ENCODE results near the gene PRKD2. TPM values are rescaled to one million over a fixed set of nuclear protein-coding genes. Genes with fewer than 3 reads are reported as not detected.
A peak's percentile ranks its signal among the peaks of the same experiment; 100 is the strongest.

Gene PRKD2
- total RNA-seq, 2 donors from 2014 or later = 60.9 to 61.8 TPM

DNA sequence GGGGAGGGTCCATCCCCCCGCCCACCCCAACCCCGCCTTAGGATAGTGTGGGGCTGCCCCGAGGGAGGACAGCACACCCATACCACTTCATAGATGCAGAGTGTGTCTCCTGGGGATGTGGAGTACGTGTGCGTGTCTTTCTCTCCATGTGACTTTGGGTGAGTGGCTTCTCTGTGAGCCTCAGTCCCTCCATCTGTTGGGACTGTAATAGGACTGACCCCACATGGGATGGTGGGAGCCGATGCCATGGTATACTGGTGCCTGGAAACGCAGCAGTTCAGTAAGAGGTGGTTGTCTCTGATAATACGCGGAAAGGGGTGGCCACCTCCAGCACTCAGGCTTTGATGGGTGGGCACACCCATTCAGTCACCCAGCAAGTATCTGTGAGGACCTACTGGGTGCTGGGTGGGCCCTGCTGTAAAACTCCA, 816 bp upstream of the PRKD2 start:
- intact Hi-C loops (cut with DNase I) = no loop called here
- DNase-seq = peak; percentile 44
- Histone ChIP-seq H3K4me1 (peaks cover 10% of the 10 kb centered on the region), H3K27me3 (no peaks in the 10 kb centered on the region), H3K9ac (ENCODE audit: low read depth in 2 of 2, low read length in 2 of 2) (peak overlapping the region; percentile 98), H3K27ac (peak overlapping the region; percentile 79), H3K36me3 (peaks cover 12% of the 10 kb centered on the region), H3K4me3 (peak overlapping the region; percentile 82), H3K9me3 (no peaks in the 10 kb centered on the region)
- TF ChIP-seq, protein P1, sequence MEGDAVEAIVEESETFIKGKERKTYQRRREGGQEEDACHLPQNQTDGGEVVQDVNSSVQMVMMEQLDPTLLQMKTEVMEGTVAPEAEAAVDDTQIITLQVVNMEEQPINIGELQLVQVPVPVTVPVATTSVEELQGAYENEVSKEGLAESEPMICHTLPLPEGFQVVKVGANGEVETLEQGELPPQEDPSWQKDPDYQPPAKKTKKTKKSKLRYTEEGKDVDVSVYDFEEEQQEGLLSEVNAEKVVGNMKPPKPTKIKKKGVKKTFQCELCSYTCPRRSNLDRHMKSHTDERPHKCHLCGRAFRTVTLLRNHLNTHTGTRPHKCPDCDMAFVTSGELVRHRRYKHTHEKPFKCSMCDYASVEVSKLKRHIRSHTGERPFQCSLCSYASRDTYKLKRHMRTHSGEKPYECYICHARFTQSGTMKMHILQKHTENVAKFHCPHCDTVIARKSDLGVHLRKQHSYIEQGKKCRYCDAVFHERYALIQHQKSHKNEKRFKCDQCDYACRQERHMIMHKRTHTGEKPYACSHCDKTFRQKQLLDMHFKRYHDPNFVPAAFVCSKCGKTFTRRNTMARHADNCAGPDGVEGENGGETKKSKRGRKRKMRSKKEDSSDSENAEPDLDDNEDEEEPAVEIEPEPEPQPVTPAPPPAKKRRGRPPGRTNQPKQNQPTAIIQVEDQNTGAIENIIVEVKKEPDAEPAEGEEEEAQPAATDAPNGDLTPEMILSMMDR (IDR thresholded peaks at IDR 0.05) = no peak

DNA sequence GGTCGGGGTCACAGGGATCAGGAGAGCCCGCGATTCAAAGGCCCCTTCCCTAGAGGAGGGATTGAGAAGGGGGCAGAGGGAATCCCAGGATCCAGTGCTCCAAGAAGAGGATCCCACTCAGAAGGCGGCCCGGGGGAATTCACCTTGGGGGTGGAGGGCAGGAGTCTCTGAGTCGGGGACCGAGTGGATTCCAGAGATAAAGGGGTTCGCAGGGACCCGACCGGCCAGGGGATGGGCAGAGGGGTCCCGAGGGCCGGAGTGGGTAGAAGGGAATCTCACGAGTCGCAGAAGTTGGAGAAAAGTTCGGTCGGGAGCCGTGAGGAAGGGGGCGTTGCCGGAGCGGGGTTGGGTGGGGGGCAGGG, 261 bp downstream of the PRKD2 start:
- no peak for DNase-seq
- TF ChIP-seq, protein P1 (IDR thresholded peaks at IDR 0.05) = no peak
- intact Hi-C loops (cut with DNase I) = no loop called here
- H3K4me1 ChIP-seq = peaks cover 10% of the 10 kb centered on the region
- H3K36me3 ChIP-seq = peaks cover 6% of the 10 kb centered on the region
- H3K27ac ChIP-seq = peak overlapping the region; percentile 79
- H3K27me3 ChIP-seq = no peaks in the 10 kb centered on the region
- peak overlapping the region; percentile 82 for H3K4me3 ChIP-seq
- peak overlapping the region; percentile 88 to 98 for H3K9ac ChIP-seq (ENCODE audit: low read depth in 2 of 2, low read length in 2 of 2)
- no peaks in the 10 kb centered on the region for H3K9me3 ChIP-seq

DNA sequence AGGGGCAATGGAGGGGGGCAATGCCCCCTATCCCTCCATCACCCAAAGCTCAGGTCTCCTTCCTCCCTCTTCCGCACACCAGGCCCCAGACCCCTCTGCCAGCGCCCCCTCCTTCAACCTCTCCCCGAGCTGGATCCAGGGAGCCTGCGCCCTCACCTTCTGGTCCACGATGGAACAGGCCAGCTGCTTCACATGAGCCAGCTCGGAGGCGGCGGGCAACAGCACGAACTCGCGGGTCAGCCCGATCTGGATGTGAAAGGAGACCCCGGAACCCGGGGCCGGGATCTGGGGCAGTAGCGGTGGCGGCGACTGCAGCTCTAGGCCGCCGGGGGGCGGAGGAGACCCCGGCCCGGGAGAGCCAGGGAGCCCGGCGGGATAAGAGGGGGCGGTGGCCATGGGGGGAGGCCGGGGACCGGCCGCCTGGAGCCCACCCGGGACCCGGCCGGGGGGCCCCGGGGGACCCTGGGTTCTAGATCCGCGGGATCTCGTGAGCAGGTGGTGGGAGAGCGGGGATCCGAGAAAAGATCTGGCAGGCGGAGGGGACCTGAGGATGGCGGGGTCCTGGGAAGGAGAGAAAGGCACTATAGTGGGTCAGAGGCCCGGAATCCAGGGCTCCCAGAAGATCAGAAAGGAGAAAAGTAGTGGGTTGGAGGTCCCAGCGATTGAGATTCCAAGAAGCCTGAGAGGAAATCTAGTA, 791 bp downstream of the PRKD2 start:
- peaks cover 10% of the 10 kb centered on the region for H3K4me1 ChIP-seq
- TF ChIP-seq, protein P1 (IDR thresholded peaks at IDR 0.05) = no peak
- H3K36me3 ChIP-seq = peaks cover 6% of the 10 kb centered on the region
- DNase-seq = peak; percentile 44
- peak overlapping the region; percentile 88 to 98 for H3K9ac ChIP-seq (ENCODE audit: low read depth in 2 of 2, low read length in 2 of 2)
- peak overlapping the region; percentile 79 for H3K27ac ChIP-seq
- H3K27me3 ChIP-seq = no peaks in the 10 kb centered on the region
- intact Hi-C loops (cut with DNase I) = no loop called here
- H3K9me3 ChIP-seq = no peaks in the 10 kb centered on the region
- peak overlapping the region; percentile 82 for H3K4me3 ChIP-seq

DNA sequence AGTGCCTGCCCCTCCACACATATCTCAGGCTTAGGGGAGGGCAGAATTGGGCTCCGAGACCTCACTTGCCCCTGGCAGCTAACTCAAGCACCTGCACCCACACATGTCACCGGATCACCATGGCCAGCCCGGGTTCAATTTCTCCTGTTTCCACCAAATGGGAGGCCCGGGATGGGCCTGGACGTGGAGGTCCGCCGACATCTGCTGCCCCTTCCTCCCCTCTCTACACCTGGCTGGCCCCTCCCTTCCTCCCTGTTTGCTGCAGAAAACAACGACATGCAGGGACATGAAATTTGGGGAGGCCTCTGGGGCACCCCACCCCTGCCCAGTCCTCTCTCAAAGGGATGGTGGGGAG, 1.3 kb downstream of the PRKD2 start:
- DNase-seq = no peak
- Histone ChIP-seq H3K36me3 (peaks cover 4% of the 10 kb centered on the region), H3K27me3 (no peaks in the 10 kb centered on the region), H3K4me3 (peak overlapping the region; percentile 82), H3K9ac (ENCODE audit: low read depth in 2 of 2, low read length in 2 of 2) (peak overlapping the region; percentile 88 to 98), H3K9me3 (no peaks in the 10 kb centered on the region), H3K27ac (peak overlapping the region; percentile 79), H3K4me1 (peaks cover 10% of the 10 kb centered on the region)
- TF ChIP-seq, protein P1 (IDR thresholded peaks at IDR 0.05) = no peak
- intact Hi-C loops (cut with DNase I) = no loop called here

DNA sequence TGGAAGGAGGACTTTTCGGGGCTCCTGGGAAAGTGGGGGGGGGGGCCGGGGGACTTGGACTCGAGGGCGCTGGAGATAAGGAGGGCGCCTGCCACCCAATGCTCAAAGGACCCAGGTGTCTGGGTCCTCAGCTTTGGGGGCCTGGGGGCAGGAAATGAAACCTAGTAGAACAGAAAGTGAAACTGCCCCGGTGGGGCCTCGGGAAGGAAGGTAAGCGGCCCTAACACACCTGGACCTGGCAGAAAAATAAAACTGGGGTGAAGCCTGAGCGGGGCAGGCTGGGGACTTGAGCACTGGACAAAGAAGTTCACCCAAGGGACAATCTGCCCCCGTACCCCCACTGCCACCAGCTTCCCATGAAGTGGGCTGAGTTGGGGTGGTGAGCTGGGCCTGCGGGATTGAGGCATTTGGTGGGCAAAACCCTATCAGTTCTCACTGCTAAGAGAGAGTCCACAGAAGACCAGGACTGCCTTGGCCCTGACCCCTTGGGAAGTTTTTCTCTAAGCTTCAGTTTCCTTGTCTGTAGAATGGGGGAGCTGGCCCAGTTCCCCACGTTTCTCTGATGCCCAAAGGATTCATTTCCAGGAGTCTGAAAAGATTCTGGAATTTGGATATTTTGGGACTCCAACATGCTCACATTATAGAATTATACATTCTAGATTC, 2.3 kb downstream of the PRKD2 start:
- Histone ChIP-seq H3K9me3 (no peaks in the 10 kb centered on the region), H3K4me1 (peaks cover 10% of the 10 kb centered on the region), H3K4me3 (peak overlapping the region; percentile 82), H3K9ac (ENCODE audit: low read depth in 2 of 2, low read length in 2 of 2) (peak overlapping the region; percentile 90 to 95), H3K36me3 (no peaks in the 10 kb centered on the region), H3K27me3 (no peaks in the 10 kb centered on the region), H3K27ac (peak overlapping the region; percentile 79)
- TF ChIP-seq, protein P1 (IDR thresholded peaks at IDR 0.05) = no peak
- no peak for DNase-seq
- intact Hi-C loops (cut with DNase I) = no loop called here

Measured in colonic mucosa (tissue), 4 donors.